ENCODE measurements around the gene ACSM4.

DNA sequence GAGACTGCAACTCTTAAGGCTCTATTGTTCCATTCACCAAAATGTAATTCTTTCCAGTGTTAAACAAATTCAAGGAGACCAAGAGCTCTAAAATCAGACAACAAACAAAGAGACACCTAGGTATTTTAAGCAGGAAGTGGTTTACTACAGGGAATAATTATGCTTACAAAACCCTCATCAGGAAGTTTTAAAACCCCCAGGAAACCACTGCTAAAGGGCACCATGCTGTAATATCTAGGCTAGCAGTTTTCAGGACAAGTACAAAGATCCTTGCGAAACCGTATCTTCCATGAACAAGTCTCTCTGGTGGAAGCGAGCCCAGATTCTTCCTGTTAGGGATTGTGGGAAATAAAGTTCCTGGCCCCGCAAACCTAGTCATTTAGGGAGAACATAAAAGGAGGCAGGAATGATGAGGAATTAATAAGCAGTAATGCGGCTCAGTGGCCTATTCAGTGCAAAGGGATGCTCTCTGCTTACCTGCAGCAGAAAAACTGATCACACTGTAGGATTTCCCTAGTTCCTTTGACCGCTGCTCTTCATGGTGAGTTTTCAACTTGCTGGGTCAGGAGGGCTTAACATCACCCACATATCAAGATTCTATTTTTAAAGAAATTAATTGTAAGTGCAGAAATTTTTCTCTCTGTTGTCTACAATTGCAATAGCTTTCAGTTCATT lies 42.8 kb downstream of the ACSM4 start:
- TF ChIP-seq YY1 (IDR thresholded peaks at IDR 0.05; ENCODE audit: insufficient read depth, insufficient replicate concordance, low read depth, low read length) (no peak), GABPB1 (CRISPR knock-in tag; IDR thresholded peaks at IDR 0.05) (no peak), CTCF (CRISPR knock-in tag; IDR thresholded peaks at IDR 0.05) (no peak), SIN3A (IDR thresholded peaks at IDR 0.05; ENCODE audit: borderline replicate concordance, low read depth, low read length) (no peak), TAF1 (CRISPR knock-in tag; IDR thresholded peaks at IDR 0.05) (no peak), ZNF331 (CRISPR knock-in tag; IDR thresholded peaks at IDR 0.05) (no peak), RAD21 (CRISPR knock-in tag; IDR thresholded peaks at IDR 0.05) (no peak), EZH2 (conservative IDR thresholded peaks at IDR 0.05; ENCODE audit: low read depth, low read length) (no peak), HNF4A (CRISPR knock-in tag; IDR thresholded peaks at IDR 0.05) (no peak), ZNF468 (CRISPR knock-in tag; IDR thresholded peaks at IDR 0.05) (no peak), SIX4 (CRISPR knock-in tag; IDR thresholded peaks at IDR 0.05) (no peak)
- TF ChIP-seq, protein P1, sequence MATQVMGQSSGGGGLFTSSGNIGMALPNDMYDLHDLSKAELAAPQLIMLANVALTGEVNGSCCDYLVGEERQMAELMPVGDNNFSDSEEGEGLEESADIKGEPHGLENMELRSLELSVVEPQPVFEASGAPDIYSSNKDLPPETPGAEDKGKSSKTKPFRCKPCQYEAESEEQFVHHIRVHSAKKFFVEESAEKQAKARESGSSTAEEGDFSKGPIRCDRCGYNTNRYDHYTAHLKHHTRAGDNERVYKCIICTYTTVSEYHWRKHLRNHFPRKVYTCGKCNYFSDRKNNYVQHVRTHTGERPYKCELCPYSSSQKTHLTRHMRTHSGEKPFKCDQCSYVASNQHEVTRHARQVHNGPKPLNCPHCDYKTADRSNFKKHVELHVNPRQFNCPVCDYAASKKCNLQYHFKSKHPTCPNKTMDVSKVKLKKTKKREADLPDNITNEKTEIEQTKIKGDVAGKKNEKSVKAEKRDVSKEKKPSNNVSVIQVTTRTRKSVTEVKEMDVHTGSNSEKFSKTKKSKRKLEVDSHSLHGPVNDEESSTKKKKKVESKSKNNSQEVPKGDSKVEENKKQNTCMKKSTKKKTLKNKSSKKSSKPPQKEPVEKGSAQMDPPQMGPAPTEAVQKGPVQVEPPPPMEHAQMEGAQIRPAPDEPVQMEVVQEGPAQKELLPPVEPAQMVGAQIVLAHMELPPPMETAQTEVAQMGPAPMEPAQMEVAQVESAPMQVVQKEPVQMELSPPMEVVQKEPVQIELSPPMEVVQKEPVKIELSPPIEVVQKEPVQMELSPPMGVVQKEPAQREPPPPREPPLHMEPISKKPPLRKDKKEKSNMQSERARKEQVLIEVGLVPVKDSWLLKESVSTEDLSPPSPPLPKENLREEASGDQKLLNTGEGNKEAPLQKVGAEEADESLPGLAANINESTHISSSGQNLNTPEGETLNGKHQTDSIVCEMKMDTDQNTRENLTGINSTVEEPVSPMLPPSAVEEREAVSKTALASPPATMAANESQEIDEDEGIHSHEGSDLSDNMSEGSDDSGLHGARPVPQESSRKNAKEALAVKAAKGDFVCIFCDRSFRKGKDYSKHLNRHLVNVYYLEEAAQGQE (IDR thresholded peaks at IDR 0.05; ENCODE audit: borderline replicate concordance in 1 of 2, low read depth in 1 of 2, low read length in 2 of 2), result no peak

All from HepG2 (cell line).